Measurements from ENCODE around the gene TECPR1. TPM values are rescaled to one million over a fixed set of nuclear protein-coding genes. Genes with fewer than 3 reads are reported as not detected.

TECPR1 gene, protein sequence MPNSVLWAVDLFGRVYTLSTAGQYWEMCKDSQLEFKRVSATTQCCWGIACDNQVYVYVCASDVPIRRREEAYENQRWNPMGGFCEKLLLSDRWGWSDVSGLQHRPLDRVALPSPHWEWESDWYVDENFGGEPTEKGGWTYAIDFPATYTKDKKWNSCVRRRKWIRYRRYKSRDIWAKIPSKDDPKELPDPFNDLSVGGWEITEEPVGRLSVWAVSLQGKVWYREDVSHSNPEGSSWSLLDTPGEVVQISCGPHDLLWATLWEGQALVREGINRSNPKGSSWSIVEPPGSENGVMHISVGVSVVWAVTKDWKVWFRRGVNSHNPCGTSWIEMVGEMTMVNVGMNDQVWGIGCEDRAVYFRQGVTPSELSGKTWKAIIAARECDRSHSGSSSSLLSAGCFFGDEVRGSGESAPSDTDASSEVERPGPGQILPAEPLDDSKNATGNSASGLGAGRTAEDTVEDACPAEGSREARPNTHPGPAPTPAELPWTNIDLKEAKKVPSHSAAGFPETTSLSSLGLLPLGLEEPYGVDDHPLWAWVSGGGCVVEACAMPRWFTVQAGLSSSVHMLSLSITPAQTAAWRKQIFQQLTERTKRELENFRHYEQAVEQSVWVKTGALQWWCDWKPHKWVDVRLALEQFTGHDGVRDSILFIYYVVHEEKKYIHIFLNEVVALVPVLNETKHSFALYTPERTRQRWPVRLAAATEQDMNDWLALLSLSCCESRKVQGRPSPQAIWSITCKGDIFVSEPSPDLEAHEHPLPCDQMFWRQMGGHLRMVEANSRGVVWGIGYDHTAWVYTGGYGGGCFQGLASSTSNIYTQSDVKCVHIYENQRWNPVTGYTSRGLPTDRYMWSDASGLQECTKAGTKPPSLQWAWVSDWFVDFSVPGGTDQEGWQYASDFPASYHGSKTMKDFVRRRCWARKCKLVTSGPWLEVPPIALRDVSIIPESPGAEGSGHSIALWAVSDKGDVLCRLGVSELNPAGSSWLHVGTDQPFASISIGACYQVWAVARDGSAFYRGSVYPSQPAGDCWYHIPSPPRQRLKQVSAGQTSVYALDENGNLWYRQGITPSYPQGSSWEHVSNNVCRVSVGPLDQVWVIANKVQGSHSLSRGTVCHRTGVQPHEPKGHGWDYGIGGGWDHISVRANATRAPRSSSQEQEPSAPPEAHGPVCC
- total RNA-seq (2014; rRNA removed): 36.5 and 61.1 TPM in 2 replicates
- polyA plus RNA-seq (2012): 22.5 TPM

DNA sequence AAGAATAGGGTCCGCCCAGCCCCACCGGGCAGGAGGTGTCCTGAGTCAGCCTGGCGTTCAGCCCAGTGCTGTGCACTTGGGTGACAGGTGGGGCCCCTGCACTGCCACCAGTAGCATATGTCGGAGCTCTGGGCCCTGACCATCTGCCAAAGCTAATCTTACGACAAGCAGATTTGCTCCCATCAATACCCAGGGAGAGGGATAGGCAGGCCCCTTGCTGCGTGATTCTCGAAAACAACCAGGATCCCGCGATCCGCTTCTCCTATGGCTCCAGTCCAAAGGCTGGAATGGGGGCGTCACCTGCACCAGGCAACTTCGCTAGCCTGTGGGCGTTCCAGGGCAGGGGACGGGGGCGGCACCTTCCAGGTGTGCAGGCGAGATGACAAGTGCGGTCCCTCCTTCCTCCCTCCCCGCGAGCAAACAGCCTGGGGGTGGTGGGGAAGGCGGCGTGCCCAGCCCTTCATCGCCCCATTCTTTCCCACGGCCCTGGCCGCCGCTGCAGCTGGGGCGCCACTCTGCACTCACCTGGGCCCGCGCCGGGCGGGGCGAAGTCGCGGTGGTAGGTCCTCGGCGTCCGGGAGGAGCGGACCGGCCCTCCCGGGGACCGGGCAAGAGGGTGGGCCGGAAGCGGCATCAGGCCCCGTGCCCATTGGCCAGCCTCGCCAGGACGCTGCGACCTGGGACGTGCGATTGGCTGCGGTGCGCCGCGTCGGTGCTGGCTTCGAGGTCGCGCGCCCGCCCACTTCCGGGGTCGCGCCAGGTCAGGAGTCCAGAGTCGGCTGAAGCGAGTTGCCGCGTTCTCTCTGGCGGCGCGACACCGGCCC lies at the start of gene TECPR1:
Gene TECPR1, minus strand, starts transcription at position 632 of the 824 bp plus-strand sequence. CDS start 6,086 bp downstream, outside the sequence.
- DNase-seq (ENCODE audit: low read depth): peak; percentile 88

DNA sequence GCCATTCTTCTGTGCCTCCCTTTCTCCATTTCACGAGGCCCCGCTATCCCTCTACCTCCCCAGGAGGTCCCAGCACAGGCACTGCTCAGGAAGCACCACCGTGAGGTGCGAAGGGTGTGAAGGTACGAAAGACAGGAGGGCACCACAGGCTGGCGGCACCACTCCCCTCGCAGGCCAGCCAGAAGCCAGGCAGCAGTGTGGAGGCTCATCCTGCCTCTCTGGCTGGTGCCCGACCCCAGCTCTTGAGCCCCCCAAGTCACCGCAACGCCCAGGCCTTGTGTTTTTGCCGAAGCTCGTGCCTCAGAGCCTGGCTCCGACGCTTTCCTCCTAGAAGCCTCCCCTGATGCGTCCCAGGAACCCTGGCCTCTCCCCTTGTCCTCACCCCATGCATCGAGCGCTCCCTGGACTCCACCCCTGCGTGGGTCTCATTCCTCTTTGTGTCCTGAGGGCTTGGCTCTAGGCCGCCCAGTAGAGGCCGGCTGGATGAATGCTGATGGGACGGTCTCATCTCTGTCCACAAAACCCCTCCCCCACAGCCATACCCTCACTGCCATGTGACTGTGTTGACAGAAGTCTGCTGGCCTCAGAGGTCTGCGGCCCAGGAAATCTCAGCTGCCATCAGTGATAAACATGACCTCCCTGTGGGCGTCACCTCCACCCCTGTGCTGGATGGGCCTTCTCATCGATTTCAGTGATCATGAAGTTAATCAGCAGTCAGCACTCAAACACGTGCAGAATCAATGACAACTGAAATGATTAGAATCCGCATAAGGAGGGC lies 48.8 kb upstream of the TECPR1 start:
- DNase-seq (ENCODE audit: low read depth): no peak

DNA sequence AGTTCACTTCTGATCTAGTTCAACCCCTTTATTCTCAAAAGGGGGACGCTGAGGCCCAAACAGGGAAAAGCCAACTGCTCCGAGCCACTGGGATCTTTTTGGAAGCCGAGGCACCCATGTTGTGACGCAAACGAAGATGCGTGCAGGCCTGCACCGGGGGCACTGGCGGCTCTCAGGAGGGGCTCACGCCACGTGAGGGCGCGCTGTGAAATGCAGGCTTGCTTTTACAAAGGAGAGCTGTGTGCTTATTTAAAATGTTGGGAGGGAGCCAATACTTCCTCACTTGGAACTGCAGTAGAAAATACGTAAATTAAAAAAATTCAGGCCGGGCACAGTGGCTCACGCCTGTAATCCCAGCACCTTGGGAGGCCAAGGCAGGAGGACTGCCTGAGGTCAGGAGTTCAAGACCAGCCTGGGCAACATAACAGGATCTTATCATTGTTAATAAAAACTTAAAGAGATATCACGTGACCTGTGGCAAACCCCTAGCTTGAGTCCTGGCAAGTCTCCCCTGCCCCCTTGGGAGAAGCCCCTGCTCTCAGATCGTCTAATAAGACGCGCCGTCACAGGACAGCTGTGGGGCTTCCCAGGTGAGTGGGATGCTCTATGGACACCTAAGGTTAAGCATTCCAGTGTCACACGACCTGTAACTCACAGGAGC lies 45.7 kb upstream of the TECPR1 start:
- DNase-seq (ENCODE audit: low read depth): no peak

DNA sequence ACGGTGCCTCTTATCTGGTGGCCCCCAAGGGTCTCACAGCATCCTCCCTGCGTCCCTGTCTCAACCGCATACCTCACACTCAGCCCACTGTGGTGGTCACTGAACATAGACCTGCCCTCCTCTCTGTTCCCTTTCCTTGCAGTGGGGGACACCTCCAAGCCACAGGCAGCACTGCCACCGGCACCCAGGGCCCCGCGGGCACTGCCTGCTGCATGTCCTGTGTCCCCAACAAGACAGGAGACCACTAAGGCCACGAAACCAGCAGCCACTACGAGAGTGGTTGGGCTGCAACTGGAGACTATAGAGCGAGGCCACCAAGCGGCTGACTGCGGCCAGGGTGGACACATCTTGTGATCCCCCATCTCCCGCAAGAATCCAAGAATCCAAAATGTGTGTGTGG lies 44.8 kb upstream of the TECPR1 start:
- no peak for DNase-seq (ENCODE audit: low read depth)

DNA sequence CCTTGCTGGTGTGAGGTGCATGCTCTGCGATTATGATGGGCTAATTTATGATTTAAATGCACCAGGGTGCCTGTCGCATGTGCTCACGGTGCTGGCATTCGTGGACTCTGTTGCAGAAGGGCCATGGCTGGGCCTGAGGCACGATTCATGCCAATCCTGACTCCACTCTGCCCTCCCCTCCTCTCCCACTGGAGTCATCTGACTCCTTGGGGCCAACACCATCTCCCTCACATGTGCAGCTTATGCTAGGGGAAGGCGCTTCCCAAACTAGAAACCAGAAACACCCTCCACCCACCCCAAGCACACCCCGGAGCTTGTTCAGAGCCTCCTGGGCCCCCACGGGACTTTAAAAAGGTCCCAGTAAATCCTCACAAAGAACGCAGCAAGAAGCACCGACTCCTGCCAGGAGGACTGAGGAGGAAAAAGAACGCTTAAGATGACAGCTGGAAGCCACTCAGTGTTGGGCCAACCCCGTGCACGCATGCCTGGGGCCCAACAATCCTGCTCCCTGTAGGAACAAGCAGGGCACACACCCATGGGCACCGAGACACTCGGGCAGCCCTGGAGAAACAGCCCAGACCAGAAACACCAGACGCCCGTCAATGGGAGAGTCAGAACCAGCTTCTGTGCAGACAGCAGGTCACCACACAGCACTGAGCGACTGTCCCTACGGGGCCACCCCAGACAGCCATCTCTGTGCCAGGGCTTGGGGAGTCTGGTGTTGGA lies 43.6 kb upstream of the TECPR1 start:
- no peak for DNase-seq (ENCODE audit: low read depth)

DNA sequence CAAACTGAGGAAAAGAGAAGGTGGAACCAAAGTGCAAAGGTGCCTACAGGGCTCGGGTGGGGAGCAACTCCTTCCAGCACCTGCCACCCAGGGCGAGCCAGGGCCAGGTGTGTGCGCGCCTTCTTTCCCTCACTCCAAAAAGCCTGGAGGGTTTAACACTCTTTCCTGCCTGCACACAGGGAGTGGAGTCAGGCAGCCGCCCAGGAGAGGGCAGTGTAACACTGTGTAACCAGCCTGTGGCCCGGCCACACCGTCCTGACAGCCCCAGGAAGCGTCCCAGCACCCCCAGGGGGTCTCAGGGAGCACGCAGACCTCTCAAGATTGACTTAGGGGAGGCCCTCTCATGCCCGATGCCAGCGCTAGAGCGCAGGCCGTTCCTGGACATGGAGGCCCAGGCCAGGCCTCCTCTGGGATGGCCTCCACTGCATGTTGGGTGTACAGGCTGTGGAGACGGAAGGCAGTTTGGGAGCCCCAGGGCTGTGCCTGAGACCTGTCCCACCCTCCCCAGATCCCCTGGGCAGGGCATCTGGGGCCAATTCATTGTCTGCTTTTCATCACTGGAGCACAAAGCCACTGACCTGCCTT lies 42.9 kb upstream of the TECPR1 start:
- DNase-seq (ENCODE audit: low read depth): peak; percentile 49

DNA sequence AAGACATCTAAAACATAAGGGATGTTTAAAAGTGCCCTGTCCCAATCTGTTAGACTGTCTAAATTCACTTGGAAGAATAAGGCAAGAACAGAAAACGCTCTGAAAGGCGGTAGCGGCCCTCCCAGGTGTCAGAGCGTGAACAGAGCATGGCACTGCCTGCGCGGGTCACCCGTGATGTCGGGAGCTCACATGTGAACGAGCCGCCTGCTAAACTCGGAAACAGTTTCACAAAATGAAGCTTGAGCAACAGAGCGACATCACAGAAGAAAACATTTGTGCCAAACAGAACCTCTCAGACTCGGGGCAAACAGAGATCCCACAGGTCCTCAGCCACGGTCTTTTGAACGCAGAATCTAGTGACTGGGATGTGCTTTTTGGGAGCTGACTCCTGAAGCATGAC lies 42.3 kb upstream of the TECPR1 start:
- DNase-seq (ENCODE audit: low read depth): no peak

DNA sequence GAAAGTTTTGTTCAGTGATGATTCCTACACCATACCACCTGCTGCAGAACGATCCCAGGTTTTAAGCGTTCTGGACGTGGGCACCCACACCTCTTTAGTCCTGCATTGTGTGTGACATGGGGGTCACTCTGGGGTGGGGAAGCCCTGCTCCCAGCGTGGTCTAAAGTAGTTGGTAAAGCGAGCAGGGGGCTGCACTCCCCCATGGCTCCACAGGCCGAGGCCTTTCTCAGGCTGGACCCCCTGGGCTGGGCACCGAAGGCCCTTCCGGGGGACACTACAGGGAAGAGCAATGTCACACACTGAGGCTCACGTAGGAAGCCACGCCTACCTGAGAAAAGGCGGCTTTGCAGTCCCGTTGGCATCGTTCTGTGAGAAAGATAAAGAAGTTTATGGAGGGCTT lies 41.7 kb upstream of the TECPR1 start:
- DNase-seq (ENCODE audit: low read depth): no peak

DNA sequence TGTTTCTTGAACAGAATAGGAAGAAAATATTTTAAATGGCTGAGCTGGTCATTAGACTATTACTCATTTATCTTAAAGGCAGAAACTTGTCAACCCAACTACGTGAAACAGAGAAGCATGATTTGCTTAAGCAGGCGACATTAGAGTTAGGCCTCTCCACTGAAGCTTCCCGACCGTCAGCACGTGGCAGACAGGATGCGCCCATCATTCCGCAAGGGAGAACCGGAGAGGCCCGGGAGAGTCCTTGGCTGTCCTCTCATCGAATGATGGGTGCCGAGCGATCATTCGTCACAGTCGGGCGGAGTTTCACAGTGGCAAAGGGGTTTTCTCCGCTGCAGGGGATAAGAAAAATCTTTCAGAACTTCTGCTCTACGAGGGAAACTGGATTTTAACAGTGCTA lies 41.2 kb upstream of the TECPR1 start:
- DNase-seq (ENCODE audit: low read depth): no peak

DNA sequence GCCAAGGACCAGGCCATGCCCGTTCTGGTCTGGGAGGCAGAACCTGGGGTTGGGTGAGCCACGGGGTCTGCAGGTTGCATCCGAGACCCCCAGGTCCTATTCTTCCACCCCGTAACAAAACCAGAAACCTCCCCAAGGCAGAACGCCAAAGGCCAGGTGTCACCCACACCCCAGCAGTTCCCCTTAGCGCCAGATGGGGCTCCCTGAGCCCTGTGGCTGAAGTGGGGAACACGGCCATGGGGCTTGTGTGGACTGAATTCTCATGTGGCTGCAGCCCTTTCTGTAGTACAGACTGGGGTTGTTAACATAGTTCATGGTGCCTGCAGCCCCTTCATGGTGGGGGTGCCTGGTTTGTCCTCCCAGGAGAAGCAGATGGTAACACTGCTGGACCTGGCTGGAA lies 39.7 kb upstream of the TECPR1 start:
- no peak for DNase-seq (ENCODE audit: low read depth)

DNA sequence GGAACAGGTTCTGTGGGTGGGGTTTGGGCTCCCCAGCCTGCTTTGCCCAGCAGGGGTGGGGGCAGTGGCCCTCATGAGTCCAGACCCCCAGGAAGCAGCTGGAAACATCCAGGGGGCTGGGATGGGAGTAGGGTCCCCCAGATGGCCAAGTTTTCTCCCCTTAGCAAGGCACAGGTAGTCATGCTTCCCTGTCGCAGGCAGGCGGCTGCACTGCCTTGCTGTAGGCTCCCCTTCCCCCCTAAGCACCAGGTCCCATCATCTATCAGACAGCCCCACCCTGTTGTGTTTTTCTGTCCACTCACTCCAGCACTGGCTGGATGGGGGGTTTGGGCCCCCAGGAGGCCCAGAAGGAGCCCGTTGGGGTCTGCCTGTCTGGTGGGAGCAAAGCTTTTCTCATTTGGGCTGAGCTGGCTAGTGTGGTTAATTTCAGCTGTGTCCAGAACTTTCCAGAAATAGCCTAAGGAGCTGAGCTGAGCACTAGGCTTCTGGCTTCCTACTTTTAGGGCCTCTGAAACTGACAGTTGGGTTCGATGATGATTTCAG lies 37.4 kb upstream of the TECPR1 start:
- DNase-seq (ENCODE audit: low read depth): no peak

DNA sequence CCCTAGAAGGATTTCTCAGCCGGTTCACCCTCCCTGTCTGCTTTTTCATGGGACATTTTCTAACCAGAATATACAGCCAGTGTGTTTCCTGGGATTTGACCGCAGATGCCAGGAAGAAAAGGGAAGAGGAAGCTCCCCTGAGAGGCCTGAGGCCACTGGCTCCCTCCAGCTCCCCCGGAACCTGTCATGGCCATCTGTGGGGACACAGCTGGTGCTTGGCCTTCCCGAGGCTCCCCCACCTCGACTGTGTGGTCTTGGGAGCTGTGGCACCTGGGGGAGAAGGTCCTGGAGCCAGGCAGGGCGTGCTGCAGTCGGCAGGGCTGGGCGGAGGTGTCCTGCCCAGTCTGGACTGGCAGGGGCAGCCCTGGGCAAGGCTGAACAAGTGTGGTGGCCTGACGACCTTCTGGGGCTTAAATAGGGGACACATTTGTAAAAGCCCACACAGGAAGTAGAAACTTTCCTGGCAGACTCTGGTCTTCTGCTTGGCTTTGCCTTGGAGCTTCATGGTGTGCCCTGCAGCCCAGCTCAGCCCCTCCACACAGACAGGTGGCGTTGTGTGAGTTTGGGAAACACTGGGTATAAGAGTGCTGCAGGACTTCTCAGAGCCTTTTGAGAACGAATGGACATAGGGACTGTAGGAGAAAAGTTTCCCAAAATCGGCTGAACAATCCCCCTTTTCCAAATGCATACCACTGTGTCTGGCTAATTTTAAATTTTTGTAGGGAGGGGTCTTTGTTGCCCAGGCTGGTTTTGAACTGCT lies 36.2 kb upstream of the TECPR1 start:
- DNase-seq (ENCODE audit: low read depth): no peak

DNA sequence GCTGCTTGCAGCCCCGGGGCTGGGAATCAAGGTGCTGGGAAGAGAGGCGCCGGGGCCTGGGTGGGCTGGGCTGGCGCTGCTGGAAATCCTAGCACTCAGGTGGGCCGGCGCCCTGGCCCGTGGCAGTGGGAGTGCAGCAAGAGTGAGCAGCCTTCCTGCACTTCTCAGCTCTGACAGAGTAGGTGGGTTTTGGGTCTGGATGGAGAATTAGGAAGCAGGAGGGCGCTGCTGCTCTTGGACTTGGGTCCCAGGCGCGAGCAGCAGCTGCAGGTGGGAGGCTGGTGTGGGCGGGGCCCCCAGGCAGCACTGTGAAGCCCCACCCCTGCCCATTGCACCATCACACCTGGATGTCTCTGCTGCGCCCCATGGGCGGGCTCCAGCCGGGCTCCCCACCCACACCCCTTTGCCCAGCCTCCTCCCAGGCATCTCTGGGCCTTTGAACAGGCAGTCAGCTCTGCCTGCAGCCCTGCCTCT lies 35.5 kb upstream of the TECPR1 start:
- no peak for DNase-seq (ENCODE audit: low read depth)

DNA sequence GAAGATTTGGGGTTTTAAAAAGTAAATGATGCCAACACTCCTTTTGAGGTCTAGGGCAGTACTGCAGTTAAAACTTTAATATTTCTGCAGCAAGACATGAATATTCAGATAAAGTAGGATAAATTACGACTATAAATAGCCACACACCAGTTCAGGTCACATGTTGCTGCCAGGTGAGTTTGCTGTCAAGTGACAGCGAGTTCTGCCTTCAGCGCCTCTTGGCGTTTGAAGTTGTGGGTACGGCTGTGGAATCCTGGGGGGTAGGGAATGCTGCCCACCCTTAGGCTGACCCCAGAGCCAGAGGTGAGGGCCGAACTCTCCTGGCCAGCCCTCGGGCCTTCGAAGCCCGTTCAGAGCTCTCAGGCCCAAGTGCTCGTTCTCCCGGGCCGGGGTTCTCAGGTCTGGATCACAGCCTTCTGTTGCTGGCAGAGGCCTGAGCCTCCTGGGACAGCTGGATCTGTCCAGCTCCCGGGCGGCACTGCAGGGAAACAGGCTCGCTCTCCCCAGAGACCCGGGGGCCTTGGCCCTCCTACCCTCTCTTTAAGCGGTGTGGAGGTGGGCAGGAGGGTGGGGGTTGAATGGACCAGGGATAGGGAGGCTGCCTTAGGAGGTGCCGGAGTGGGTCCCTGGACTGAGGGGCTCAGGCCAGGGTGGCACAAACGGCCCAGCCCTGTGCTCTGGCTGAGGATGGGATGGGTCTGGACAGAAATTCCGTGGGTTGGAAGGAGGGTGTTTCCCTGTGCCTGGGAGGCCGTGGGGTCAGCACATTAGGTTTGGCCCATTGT lies 34.9 kb upstream of the TECPR1 start:
- DNase-seq (ENCODE audit: low read depth): no peak

DNA sequence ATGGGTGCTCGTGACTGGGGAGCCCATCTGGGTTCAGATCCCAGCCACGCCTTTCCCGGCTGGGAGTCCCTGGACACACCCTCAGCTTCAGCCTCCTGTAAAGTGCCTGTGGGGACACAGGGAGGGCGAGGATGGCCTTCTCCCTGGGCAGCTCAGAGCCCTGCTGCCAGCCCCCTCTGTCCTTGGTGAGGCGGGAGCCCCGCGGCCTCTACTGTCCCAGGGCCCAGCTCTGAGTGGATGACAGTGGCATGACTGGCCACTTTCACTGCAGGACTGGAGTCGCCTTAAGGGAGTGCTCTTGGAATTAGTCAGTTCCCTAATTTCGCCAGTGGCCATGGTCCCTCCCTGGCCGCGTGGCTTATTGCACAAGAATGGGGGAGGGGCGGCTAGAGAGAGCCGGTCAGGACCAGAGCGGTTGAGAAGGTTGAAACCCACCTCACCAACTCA lies 34.1 kb upstream of the TECPR1 start:
- peak; percentile 82 for DNase-seq (ENCODE audit: low read depth)

Measured in LHCN-M2 (cell line).